IMR-90 (cell line): ENCODE data around the gene MVP. TPM values are rescaled to one million over a fixed set of nuclear protein-coding genes. Genes with fewer than 3 reads are reported as not detected.

ENCODE experiments used
- ATAC-seq: fragments of 200-7000 bp; cut with Tn5 transposase; 2 replicates; pipeline ENCODE4 v1.9.1; 2020; ENCODE audit warnings: low read depth, mild to moderate bottlenecking, moderate library complexity
- BruUV-seq: library from RNA; stranded (reverse); fragments of 400-500 nt; replicated peaks from 2 replicates; lab custom pipeline; 2021; lab: Mats Ljungman, UMichigan
- CTCF ChIA-PET: fragments of 300-600 bp; formaldehyde crosslinking; extraction: SDS; loops from one replicate; lab custom pipeline; 2021; ENCODE audit warnings: antibody characterized with exemption; lab: Yijun Ruan, JAX
- POLR2A ChIA-PET: fragments of 300-600 bp; sonication (Branson Sonifier 250); formaldehyde crosslinking; loops from one replicate; lab custom pipeline; 2022; ENCODE audit warnings: antibody characterized with exemption; ENCODE audit not compliant: unreplicated experiment; lab: Charles Lee
- DNase-seq: peaks from one replicate; pipeline ENCODE4 v3.0.0; 2013
- H2AFZ ChIP-seq: replicated peaks from 2 replicates; pipeline ENCODE3; 2013; ENCODE audit warnings: low read length, mild to moderate bottlenecking; ENCODE audit not compliant: poor library complexity
- H2AK5ac ChIP-seq: 2 replicates; pipeline ENCODE4 v1.6.1; 2013; ENCODE audit warnings: low read depth, low read length, inconsistent platforms
- H2AK9ac ChIP-seq: replicated peaks from 2 replicates; pipeline ENCODE3; 2013; ENCODE audit warnings: mild to moderate bottlenecking, low read depth, low read length, moderate library complexity; ENCODE audit not compliant: poor library complexity
- H2BK120ac ChIP-seq: 2 replicates; pipeline ENCODE4 v1.6.1; 2013; ENCODE audit warnings: low read depth, low read length, inconsistent platforms
- H2BK15ac ChIP-seq: 3 replicates; pipeline ENCODE4 v1.6.1; 2013; ENCODE audit warnings: low read depth, low read length, inconsistent platforms
- H2BK20ac ChIP-seq: 2 replicates; pipeline ENCODE4 v1.6.1; 2013; ENCODE audit warnings: low read depth, mild to moderate bottlenecking, inconsistent platforms, low read length, moderate library complexity
- H2BK5ac ChIP-seq: 2 replicates; pipeline ENCODE4 v1.6.1; 2013; ENCODE audit warnings: mild to moderate bottlenecking, low read depth, low read length, inconsistent platforms; ENCODE audit not compliant: poor library complexity, severe bottlenecking
- H3K14ac ChIP-seq: replicated peaks from 2 replicates; pipeline ENCODE4 v1.6.1; 2013; ENCODE audit warnings: low read depth, low read length, inconsistent platforms
- H3K18ac ChIP-seq: 2 replicates; pipeline ENCODE4 v1.6.1; 2013; ENCODE audit warnings: low read depth, low read length, control low read depth
- H3K23ac ChIP-seq: 2 replicates; pipeline ENCODE4 v1.6.1; 2013; ENCODE audit warnings: low read depth, low read length, inconsistent platforms
- H3K27ac ChIP-seq: 2 replicates; pipeline ENCODE4 v1.5.1; 2013; ENCODE audit warnings: mild to moderate bottlenecking, control low read depth, low read length; ENCODE audit not compliant: insufficient read depth
- H3K27me3 ChIP-seq: 2 replicates; pipeline ENCODE4 v1.6.1; 2013; ENCODE audit warnings: low read length; ENCODE audit not compliant: control insufficient read depth, insufficient read depth
- H3K36me3 ChIP-seq: 2 replicates; pipeline ENCODE4 v1.6.1; 2013; ENCODE audit warnings: low read length, mixed read lengths; ENCODE audit not compliant: control insufficient read depth, insufficient read depth
- H3K4ac ChIP-seq: 2 replicates; pipeline ENCODE4 v1.6.1; 2013; ENCODE audit warnings: low read depth, low read length, inconsistent platforms
- H3K4me1 ChIP-seq: 2 replicates; pipeline ENCODE4 v1.6.1; 2013; ENCODE audit warnings: low read length, mixed read lengths; ENCODE audit not compliant: control insufficient read depth, insufficient read depth
- H3K4me2 ChIP-seq: 2 replicates; pipeline ENCODE4 v1.6.1; 2013; ENCODE audit warnings: low read depth, mild to moderate bottlenecking, control low read depth, low read length, moderate library complexity
- H3K4me3 ChIP-seq: 2 replicates; pipeline ENCODE4 v1.5.1; 2013; ENCODE audit warnings: low read depth, mild to moderate bottlenecking, control low read depth, low read length, moderate library complexity; ENCODE audit not compliant: insufficient read depth
- H3K56ac ChIP-seq: 2 replicates; pipeline ENCODE4 v1.6.1; 2013; ENCODE audit warnings: low read length, inconsistent platforms; ENCODE audit not compliant: insufficient read depth; ENCODE audit errors: extremely low read depth
- H3K79me1 ChIP-seq, 2 experiments: 2 replicates each; pipeline ENCODE4 v1.6.1; 2013; ENCODE audit warnings: low read length in 2 of 2, inconsistent platforms in 1 of 2, low read depth in 1 of 2
- H3K9ac ChIP-seq: 2 replicates; pipeline ENCODE4 v1.6.1; 2013; ENCODE audit warnings: low read depth, low read length, control low read depth
- H3K9me1 ChIP-seq: 2 replicates; pipeline ENCODE4 v1.6.1; 2013; ENCODE audit warnings: low read length, inconsistent platforms; ENCODE audit not compliant: insufficient read depth
- H3K9me3 ChIP-seq: 2 replicates; pipeline ENCODE4 v1.6.1; 2013; ENCODE audit warnings: low read length; ENCODE audit not compliant: control insufficient read depth, insufficient read depth
- H4K20me1 ChIP-seq: 2 replicates; pipeline ENCODE4 v1.6.1; 2013; ENCODE audit warnings: low read length, inconsistent platforms; ENCODE audit not compliant: insufficient read depth
- H4K5ac ChIP-seq: 2 replicates; pipeline ENCODE4 v1.6.1; 2013; ENCODE audit warnings: mild to moderate bottlenecking, low read depth, low read length, control low read depth
- H4K8ac ChIP-seq, 2 experiments: 2 replicates each; pipeline ENCODE4 v1.6.1; 2013; ENCODE audit warnings: low read depth in 2 of 2, low read length in 2 of 2, control low read depth in 1 of 2, inconsistent platforms in 1 of 2
- H4K91ac ChIP-seq: 2 replicates; pipeline ENCODE4 v1.6.1; 2013; ENCODE audit warnings: low read depth, low read length, inconsistent platforms; ENCODE audit not compliant: insufficient read depth
- BHLHE40 ChIP-seq: fragments of 150-350 bp; IDR thresholded peaks from 2 replicates; pipeline ENCODE4 v1.6.1; 2016; ENCODE audit warnings: mild to moderate bottlenecking, low read depth, low read length
- CEBPB ChIP-seq: IDR thresholded peaks from 2 replicates; pipeline ENCODE4 v1.6.1; 2012; ENCODE audit warnings: low read depth, low read length, improper control_type of control experiment
- CHD1 ChIP-seq: IDR thresholded peaks from 2 replicates; pipeline ENCODE4 v1.6.1; 2012; ENCODE audit warnings: low read depth, low read length, improper control_type of control experiment
- FOS ChIP-seq: fragments of 150-350 bp; IDR thresholded peaks from 2 replicates; pipeline ENCODE4 v1.6.1; 2016; ENCODE audit warnings: low read depth, low read length
- MAFK ChIP-seq: IDR thresholded peaks from 2 replicates; pipeline ENCODE4 v1.6.1; 2012; ENCODE audit warnings: low read depth, low read length, improper control_type of control experiment
- MAZ ChIP-seq: IDR thresholded peaks from 2 replicates; pipeline ENCODE4 v1.6.1; 2012; ENCODE audit warnings: low read depth, mild to moderate bottlenecking, low read length, improper control_type of control experiment, moderate library complexity, borderline replicate concordance
- MXI1 ChIP-seq: IDR thresholded peaks from 2 replicates; pipeline ENCODE4 v1.6.1; 2012; ENCODE audit warnings: low read depth, mild to moderate bottlenecking, low read length, moderate library complexity, borderline replicate concordance
- NFE2L2 ChIP-seq: fragments of 150-350 bp; IDR thresholded peaks from 2 replicates; pipeline ENCODE4 v1.6.1; 2016; ENCODE audit warnings: low read depth, mild to moderate bottlenecking, low read length
- POLR2A ChIP-seq: IDR thresholded peaks from 2 replicates; pipeline ENCODE4 v1.6.1; 2012; ENCODE audit warnings: mild to moderate bottlenecking, low read depth, low read length
- RAD21 ChIP-seq: IDR thresholded peaks from 2 replicates; pipeline ENCODE4 v1.6.1; 2012; ENCODE audit warnings: low read length, improper control_type of control experiment
- RCOR1 ChIP-seq: IDR thresholded peaks from 2 replicates; pipeline ENCODE4 v1.6.1; 2012; ENCODE audit warnings: mild to moderate bottlenecking, low read length, improper control_type of control experiment; ENCODE audit not compliant: insufficient replicate concordance
- RFX5 ChIP-seq: IDR thresholded peaks from 2 replicates; pipeline ENCODE4 v1.8.0; 2012; ENCODE audit warnings: low read depth, mild to moderate bottlenecking, low read length, moderate library complexity
- SMC3 ChIP-seq: fragments of 150-350 bp; IDR thresholded peaks from 2 replicates; pipeline ENCODE4 v1.6.1; 2016; ENCODE audit warnings: low read depth, mild to moderate bottlenecking, antibody characterized with exemption, low read length, moderate library complexity
- WGBS, 2 experiments: methylation state at CpG; one replicate each; pipeline versions ENCODE4 v1.1.5 to v1.1.7; 2013; ENCODE audit warnings: missing lambda C conversion rate in 2 of 2; ENCODE audit not compliant: insufficient read length in 1 of 2; ENCODE audit errors: extremely low coverage in 2 of 2; 5-methylcytosine and 5-hydroxymethylcytosine counted together
- dilution Hi-C: fragments of 300-500 bp; cut with HindIII; formaldehyde crosslinking; loops from one replicate; pipeline ENCODE4 v1.14.3; 2018; ENCODE audit warnings: low sequenced_read_pairs; ENCODE audit not compliant: unreplicated experiment
- in situ Hi-C: fragments of 300-500 bp; cut with MboI; formaldehyde crosslinking; loops from 3 replicates; pipeline ENCODE4 v1.14.3; 2019; ENCODE audit warnings: low sequenced_read_pairs, inconsistent platforms, mixed read lengths
- intact Hi-C: fragments of 100-400 bp; cut with micrococcal nuclease; formaldehyde crosslinking; loops from 2 replicates; pipeline ENCODE4 v1.10.0; 2022
- polyA plus RNA-seq, 3 experiments: library from polyadenylated mRNA; depleted of rRNA; stranded (reverse); fragments of >200 nt; gene quantifications; 2 replicates each; pipeline ENCODE4 v1.2.3, GENCODE V29; 2012; ENCODE audit warnings: low replicate concordance in 1 of 3
- total RNA-seq: library from RNA; depleted of rRNA; stranded (reverse); fragments of >200 nt; gene quantifications from 2 replicates; pipeline ENCODE4 v1.2.3, GENCODE V29; 2012
- TF ChIP-seq, protein P1 (sequence below): conservative IDR thresholded peaks from 2 replicates; pipeline ENCODE4 v1.5.1; 2012; ENCODE audit warnings: mild to moderate bottlenecking, low read depth, low read length, improper control_type of control experiment
- TF ChIP-seq, protein P2 (sequence below): fragments of 150-350 bp; IDR thresholded peaks from 2 replicates; pipeline ENCODE4 v1.6.1; 2016; ENCODE audit warnings: low read depth, mild to moderate bottlenecking, low read length, moderate library complexity, borderline replicate concordance
- TF ChIP-seq, protein P3 (sequence below): fragments of 150-350 bp; IDR thresholded peaks from 2 replicates; pipeline ENCODE4 v1.6.1; 2017; ENCODE audit warnings: mild to moderate bottlenecking, antibody characterized with exemption, low read length, low read depth

Gene MVP
- total and polyA plus RNA-seq, 2 of the 4 experiments (the other 2 are of a cell fraction): 204 to 319 TPM

DNA sequence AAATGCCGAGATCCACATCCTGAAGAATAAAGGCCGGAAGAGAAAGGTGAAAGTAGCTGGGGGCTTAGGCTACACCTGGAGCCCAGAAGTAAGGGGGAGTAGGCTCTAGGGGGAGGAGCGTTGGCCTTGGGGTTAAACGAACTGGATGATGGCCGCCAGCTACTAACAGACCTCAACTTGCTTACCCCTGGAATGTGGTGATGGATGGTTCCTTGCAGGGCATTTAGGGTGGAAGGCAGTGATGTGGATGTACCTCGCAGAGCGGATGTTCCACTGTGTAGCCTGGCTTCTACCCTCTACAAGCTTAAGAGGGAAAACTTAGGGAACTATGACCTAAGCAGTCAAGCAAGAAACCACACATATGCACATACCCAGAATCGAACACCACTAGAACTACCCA, 16.2 kb upstream of the MVP start:
- Histone ChIP-seq H3K79me1 (peaks cover 7 to 31% of the 10 kb centered on the region in 2 experiments; a peak in 3 of 4 replicates), H3K27ac (no peak overlapping the region), H4K8ac (peak overlapping the region in 1 of 2 experiments; percentile 36; a peak in 3 of 4 replicates), H3K36me3 (peaks cover 27% of the 10 kb centered on the region), H3K4me1 (peaks cover 10% of the 10 kb centered on the region), H3K9ac (no peak overlapping the region), H2BK5ac (no peak overlapping the region), H3K4ac (peak overlapping the region; percentile 7; the same call in 1 of the 2 replicates), H2AK9ac (peak overlapping the region; percentile 77), H3K56ac (no peak overlapping the region), H2BK120ac (no peak overlapping the region), H3K23ac (0 out of 2 replicates have a peak overlapping the region, but pooled peaks have one; percentile 9), H2AK5ac (peak overlapping the region; percentile 43; the same call in 1 of the 2 replicates), H4K20me1 (peaks cover 14% of the 10 kb centered on the region), H3K4me3 (no peak overlapping the region), H4K91ac (no peak overlapping the region), H4K5ac (no peak overlapping the region), H3K14ac (no peak overlapping the region), H3K27me3 (no peaks in the 10 kb centered on the region), H3K9me3 (no peaks in the 10 kb centered on the region), H2BK20ac (no peak overlapping the region), H3K9me1 (0 out of 2 replicates have a peak, but pooled peaks cover 3% of the 10 kb centered on the region), H2BK15ac (no peak overlapping the region), H3K4me2 (no peak overlapping the region), H2AFZ (no peak overlapping the region), H3K18ac (no peak overlapping the region)
- intact Hi-C loops: no loop called here
- ChIA-PET CTCF (interaction anchor here (1.3 kb wide), 1 partner anchor 13 kb away, joined by 3 read pairs; the partner anchor contains the start of gene KIF22), POLR2A (interaction anchor here (0.6 kb wide), 1 partner anchor 104 kb away, joined by 3 read pairs; no protein-coding TSS in a partner anchor)
- in situ Hi-C loops: no loop called here
- BruUV-seq: no TSS peak
- WGBS, 2 experiments: no CpG with 5 or more reads among the region's 8 CpGs
- dilution Hi-C loops: no loop called here
- TF ChIP-seq FOS (no peak), CHD1 (no peak), CEBPB (no peak), BHLHE40 (no peak), RFX5 (no peak), RAD21 (no peak), NFE2L2 (no peak), MXI1 (no peak), MAZ (no peak), POLR2A (no peak), MAFK (no peak), SMC3 (no peak), RCOR1 (no peak)
- TF ChIP-seq, protein P1, sequence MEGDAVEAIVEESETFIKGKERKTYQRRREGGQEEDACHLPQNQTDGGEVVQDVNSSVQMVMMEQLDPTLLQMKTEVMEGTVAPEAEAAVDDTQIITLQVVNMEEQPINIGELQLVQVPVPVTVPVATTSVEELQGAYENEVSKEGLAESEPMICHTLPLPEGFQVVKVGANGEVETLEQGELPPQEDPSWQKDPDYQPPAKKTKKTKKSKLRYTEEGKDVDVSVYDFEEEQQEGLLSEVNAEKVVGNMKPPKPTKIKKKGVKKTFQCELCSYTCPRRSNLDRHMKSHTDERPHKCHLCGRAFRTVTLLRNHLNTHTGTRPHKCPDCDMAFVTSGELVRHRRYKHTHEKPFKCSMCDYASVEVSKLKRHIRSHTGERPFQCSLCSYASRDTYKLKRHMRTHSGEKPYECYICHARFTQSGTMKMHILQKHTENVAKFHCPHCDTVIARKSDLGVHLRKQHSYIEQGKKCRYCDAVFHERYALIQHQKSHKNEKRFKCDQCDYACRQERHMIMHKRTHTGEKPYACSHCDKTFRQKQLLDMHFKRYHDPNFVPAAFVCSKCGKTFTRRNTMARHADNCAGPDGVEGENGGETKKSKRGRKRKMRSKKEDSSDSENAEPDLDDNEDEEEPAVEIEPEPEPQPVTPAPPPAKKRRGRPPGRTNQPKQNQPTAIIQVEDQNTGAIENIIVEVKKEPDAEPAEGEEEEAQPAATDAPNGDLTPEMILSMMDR: no peak
- TF ChIP-seq, protein P2, sequence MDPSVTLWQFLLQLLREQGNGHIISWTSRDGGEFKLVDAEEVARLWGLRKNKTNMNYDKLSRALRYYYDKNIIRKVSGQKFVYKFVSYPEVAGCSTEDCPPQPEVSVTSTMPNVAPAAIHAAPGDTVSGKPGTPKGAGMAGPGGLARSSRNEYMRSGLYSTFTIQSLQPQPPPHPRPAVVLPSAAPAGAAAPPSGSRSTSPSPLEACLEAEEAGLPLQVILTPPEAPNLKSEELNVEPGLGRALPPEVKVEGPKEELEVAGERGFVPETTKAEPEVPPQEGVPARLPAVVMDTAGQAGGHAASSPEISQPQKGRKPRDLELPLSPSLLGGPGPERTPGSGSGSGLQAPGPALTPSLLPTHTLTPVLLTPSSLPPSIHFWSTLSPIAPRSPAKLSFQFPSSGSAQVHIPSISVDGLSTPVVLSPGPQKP: no peak
- TF ChIP-seq, protein P3, sequence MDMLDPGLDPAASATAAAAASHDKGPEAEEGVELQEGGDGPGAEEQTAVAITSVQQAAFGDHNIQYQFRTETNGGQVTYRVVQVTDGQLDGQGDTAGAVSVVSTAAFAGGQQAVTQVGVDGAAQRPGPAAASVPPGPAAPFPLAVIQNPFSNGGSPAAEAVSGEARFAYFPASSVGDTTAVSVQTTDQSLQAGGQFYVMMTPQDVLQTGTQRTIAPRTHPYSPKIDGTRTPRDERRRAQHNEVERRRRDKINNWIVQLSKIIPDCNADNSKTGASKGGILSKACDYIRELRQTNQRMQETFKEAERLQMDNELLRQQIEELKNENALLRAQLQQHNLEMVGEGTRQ: no peak
- no peak for DNase-seq
- ATAC-seq: no peak
